HS-5 (cell line): ENCODE measurements around the gene MERTK.
A peak's percentile ranks its signal among the peaks of the same experiment; 100 is the strongest.
"Not testable (repeated sequence)": the region's sequence is repeated elsewhere in the genome, so short reads cannot be mapped to it uniquely, and the experiment has no call there.

Experiments used
- DNase-seq: peaks from one replicate; pipeline ENCODE4 v3.0.0-alpha.2; 2012; ENCODE audit warnings: low read depth

MERTK gene

DNA sequence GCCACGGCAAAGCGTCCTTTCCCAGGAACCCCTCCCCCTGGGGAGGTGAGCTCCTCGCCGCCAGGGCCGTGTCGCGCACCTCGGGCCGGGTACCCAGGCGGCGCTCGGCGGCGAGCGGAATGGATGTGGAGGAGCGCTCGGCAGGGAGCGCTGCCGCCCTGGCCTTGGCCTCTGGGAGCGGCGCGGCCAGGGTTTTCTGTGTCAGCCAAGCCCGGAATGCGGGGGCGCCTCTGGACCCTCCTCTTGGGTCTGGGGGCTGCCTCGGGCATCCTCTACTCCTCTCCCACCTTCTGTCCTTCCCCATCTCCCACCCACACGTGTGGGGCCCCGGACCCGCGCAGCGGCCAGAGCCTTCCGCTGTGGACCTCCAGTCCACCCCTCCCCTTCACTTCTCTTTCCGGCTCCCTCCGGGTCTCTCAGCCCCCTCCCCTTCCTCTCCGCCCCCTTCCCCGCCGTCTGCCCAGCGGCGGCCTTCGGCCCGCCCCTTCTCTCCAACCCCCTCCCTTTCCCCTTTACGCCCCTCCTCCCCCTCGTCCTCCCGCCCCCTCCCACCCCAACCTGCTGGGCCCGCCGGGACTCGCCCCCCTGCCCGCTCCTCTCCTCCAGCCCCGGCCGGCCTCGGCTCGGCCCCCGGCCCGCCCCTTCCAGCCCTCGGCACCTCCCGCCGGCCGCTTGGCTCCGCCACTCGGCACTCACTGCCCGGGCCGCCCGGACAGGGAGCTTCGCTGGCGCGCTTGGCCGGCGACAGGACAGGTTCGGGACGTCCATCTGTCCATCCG, at the start of gene MERTK:
Gene MERTK (plus strand): TSS at position 684 of the 779 bp plus-strand sequence. CDS start 129 bp downstream, outside the sequence.
- DNase-seq = no peak

DNA sequence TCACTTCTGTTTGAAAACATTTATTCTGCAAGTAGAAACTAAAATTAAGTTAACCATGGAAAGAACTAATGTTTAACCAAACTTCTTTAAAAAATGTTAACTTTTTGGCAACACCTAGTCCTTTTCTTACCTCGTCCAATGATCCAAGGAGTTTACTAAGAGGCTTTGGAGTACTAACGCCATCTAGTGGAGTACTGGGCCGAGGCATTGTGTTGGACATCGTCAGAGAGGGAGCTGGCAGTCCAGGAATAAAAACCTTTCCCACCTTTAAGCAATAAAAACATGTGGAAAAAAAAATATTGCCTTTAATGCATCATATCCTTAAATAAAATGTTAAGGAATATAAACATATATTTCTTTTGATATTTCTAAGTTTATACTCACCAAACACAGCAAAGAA, 47.8 kb upstream of the MERTK start:
- not testable (repeated sequence) for DNase-seq

DNA sequence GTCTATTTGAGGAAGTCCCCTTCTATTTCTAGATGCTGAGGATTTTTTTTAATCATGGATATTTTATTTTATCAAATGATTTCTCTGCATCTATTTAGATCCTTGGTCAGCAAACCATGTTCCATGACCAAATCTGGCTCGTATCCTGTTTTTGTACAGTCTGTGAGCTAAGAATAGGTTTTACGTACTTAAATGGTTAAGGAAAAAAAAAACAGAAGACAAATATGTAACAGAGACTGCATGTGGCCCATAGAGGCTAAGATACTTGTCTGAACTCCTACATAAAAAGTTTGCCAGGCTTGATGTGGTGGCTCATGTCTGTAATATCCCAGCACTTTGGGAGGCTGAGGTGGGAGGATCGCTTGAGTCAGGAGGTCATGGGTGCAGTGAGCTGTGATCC, 45.9 kb upstream of the MERTK start:
- not testable (repeated sequence) for DNase-seq

DNA sequence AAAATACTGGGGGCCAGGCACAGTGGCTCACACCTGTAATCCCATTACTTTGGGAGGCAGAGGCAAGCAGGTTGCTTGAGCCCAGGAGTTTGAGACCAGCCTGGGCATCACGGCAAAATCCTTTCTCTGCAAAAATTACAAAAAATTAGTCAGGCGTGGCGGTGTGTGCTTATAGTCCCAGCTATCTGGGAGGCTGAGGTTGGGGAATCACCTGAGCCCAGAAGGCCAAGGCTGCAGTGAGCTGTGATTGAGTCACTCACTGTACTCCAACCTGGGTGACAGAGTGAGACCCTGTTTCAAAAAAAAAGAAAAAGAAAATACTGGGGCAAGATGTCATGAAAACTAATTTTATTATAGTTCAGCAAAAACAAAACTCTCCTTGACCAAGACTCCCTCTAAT, 38.4 kb upstream of the MERTK start:
- DNase-seq = not testable (repeated sequence)

DNA sequence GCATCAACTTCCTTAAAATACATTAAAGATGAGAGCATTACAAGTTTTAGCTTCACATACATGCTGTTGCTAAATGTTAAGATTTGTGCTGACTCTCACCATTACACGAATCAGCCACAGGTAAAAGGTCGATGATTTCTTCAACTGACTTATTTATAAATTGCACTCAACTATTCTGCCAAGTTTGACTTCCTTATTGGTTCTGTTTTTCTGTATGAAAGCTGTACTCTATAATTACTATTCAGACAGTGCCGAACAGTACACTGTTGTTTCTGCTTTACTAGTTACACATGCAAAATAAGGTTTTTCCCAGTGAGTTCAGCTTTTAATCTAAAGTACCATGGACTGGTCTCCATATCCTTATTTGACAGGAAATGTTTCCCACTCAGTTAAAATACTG, 33.3 kb upstream of the MERTK start:
- not testable (repeated sequence) for DNase-seq

DNA sequence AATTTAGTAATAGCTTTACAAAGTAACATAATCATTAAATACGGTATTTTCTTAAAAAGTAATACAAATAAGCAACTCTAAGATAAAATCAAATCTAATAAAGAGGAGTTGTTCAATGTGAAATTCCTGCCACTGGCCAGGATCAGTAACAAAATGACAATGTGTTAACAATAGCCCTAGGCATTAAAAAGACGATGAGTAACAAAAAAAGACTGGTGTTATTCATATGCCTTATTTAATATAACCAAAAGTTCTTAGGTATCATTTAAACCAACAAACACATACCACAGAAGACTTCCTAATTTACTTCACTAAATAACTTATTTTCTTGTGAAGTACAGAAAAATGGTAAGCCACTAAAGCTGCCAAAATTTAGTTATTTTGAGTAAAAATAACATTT, 25.6 kb upstream of the MERTK start:
- not testable (repeated sequence) for DNase-seq

DNA sequence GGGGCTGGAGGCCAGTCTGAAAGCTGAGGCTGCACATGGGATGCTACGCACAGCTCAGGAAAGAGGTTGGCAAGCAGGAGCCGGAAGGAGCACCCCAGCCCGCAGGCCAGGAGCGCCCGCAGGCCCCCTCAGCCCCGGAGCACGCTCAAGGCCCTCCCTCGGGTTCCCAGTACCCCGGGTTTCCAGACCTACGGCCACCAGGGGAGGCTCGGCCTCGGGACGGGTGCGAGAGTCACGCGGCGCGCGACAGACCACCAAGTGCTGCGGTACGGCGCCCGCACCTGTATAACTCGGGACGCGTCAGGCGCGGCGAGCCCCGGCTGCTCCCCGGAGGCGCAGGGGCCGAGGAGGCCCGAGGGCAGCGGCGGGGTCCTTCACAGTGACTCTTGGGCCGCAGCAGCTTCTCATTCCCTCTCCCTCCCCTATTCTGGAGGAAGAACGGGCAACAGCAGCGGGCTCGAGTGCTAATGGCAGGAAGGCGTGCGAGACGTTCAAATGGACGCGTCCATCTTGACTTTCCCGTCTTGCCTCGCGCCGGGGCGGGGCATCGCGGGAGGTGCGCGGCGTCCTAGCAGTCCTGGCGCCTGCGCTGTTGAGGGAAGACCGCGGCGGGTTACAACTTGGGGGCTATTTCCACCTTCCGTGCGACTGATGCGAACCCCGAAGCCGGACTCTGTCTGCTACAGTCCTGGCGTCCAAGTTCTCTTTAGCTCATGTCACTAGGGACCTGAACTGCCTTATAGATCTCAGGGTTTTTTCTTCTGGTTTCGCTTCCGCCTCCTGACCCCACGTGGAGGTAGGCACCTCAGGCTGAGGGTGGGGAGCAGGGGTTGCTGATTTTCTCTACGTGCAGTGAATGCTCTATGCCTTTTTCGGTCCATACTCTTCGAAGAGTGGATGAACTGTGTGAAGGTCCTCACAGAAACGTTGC, 14.5 kb upstream of the MERTK start, which contains the start of gene ANAPC1:
Gene ANAPC1 (minus strand): TSS at position 533 of the 931 bp plus-strand sequence. CDS start 3,368 bp downstream, outside the sequence.
- DNase-seq = peak; percentile 63

DNA sequence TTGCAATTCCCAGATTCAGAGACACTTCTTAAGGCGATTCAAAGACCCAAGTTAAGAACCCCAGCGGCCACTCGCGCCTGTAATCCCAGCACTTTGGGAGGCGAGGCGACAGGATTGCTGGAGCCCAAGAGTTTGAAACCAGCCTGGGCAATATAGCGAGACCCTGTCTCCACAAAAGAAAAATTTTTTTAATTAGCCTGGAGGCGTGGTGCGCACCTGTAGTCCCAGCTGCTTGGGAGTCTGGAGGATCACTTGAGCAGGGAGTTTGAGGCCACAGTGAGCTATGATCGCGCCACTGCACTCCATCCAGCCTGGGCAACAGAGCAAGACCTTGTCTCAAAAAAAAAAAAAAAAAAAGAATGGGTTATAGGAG, 13.8 kb upstream of the MERTK start:
- no peak for DNase-seq

DNA sequence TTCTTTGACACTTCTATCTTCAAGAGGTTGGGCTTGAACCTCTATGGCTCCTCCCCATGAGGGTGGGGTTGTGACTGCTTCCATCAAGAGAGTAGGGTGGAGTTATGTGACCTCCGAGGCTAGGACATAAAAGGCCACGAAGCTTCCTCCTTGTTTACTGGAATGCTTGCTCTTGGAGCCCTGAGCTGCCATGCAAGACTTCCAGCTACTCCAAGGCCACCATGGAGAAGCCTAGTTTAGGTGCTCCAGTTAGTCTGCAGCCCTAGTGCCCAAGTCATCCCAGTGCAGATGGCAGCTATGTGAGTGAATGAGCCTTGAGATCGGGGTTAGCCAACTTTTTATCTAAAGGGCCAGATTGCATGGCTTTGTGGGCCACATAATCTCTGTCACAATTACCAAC, 2.4 kb upstream of the MERTK start:
- DNase-seq = no peak

DNA sequence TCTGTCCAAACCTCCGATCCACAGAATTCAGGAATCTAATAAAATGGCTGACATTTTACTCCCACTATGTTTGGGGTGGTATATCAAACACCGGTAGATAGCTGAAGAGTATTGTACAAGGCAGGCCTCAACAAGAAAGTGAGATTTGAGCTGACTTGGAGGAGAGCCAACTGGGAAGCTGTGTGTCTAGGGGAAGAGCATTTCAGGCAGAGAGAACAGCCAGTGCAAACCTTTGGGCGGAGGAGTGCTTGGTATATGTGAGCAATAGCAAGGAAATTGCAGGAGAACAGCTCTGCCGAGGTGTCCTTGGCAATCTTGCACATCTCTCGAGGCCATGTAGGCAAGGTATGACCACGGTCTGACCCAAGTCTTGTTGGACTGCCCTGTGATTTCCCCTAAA, 1.8 kb upstream of the MERTK start:
- DNase-seq = no peak

DNA sequence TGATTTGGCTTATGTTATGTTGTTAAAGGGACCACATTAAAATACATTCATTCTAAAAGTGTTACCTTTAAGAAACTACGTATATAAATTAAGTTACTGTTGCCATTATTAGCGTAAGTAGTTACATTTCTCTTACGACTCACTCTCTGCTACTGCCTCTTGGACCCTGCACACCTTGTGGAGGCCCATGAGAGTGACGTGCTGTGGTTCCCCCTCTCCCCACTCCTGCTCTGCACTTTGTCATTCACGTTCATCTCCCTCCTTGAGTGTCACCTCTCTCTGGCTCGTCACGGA, 830 bp upstream of the MERTK start:
- DNase-seq = no peak

DNA sequence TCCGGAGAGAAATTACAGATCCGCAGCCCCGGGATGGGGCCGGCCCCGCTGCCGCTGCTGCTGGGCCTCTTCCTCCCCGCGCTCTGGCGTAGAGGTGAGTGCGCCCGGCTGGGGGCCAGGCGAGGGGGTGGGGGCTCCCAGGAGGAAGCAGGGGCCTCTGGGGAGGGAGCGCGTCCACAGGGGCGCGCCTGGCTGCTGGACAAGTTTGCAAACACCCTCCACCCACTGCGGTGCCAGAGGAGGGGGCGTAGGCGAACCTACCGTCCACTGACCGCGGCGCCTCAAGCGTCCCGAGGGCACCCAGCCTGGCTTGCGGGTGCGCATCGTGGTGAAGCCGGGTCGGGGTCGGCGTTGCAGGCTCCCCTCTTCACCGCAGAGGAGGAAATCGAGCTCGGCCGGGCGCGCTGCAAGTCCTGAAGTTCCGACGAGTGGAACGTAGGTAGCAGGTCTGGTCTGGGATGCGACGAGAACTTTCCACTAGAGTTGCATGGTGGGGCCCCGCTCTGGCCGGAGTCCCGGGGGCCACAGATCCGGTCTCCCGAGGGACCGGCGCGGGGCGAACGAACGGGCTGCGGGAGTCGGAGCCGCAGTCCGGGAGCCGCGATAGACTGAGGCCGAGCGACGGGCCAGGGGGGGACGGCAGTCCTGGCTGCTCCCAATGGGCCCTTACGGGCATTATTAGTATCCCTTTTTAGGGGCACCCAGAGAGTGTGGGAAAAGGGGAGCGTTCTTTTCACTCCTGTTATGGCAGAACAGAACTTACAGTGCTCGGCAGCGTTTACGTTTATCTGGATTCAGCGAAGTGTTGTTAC, 502 bp downstream of the MERTK start:
- no peak for DNase-seq

DNA sequence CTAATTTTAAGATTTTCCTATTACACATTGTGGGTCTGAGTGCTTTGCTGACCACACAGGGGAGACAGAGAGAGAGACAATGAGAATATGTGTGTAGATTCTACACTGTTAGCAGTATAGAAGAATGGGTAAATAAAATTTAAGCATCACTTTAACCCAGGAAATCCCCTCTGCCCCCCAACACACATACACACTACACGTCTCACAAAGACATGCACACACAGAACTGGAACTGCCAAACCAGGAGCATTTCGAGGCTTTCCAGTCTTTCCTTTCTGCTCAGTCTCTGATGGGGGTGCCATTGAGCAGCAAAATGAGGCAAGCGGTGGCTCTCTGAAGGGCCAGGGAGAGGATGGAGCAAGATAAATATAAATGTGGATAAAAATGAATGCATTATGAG, 2.5 kb downstream of the MERTK start:
- no peak for DNase-seq

DNA sequence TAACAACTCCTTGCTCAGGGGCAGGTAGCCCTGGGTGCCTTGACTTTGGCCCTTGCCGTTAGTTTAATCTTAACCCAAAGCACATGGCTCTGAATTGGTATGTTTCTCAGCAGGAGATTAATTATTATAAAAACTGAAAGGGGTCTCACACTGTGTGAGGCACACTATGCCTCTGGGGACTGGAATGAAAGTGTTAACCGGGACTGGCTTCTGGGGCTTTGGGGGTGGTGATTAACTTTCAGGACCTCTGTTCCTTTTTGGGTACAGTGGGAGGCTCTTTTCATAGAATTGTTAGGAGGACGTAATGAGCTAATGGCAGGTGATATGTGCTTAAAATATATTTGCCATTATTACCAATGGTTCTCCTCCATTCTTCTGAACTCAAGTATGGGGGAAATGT, 5.1 kb downstream of the MERTK start:
- DNase-seq = no peak

DNA sequence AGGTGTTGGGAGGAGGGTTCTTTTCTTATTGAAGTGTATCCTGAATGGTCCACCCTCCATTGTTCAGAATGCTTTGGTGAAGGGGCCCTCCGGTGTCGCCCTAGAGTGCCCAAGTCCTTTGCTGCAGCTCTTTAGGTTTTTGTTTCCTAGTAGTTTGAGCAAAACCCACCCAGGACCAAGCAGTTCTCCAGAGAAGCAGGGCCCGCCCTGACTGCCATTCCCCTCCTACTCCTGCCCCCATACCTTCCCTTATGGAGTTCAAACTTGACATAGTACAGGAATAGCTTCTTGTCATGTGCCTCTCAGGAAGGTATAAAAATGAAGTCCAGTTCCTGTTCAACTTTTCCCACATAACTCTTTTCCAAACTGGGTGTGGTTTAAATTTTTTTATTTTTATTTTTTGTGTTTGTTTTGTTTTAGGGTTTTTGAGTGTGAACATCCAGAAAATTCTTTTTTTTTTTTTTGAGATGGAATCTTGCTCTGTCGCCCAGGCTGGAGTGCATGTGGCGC, 5.6 kb downstream of the MERTK start:
- no peak for DNase-seq

DNA sequence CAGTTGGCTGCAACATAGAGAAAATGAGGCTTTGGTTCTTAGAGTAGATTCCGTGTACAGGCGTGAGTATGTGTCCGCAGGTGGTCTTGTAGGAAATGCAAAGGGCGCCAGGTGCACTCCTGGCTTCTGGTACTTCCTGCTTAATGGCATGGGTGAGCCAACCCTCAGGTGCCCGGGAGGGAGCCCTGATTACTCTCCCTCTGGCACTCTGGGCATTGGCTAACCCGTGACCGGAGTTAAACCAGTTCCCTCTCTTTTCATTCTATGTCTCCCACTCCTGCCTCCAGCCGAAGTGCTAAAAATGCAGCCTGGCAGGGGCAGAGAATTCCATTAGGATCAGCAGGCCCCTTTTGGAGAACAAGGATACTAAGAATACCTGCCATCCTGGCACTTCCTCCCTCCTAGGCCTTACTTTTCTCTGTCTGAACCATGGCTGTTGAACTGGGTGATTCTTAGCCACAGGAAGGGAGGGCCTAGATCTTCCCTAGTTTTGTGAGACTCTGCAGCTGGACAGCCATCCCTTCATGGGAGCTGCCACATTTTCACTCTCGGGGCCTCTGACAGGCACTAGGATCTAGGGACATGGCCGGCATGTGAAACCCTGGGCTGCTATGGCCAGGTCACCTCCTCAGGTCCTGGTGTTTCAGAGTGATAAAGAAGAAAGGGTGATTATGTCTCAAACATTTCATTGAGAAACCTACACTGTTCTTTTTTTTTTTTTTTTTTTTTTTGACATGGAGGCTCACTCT, 6.5 kb downstream of the MERTK start:
- no peak for DNase-seq

DNA sequence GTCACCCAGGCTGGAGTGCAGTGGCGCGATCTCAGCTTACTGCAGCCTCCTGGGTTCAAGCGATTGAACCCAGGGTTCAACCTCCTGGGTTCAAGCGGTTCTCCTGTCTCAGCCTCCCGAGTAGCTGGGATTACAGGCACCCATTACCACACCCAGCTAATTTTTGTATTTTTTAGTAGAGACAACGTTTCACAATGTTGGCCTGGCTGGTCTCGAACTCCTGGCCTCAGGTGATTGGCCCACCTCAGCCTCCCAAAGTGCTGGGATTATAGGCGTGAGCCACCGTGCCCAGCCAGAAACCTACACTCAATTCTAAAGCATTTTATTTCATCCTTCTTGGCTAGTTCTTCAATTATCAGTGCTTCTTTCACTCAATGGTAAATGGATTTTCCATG, 7.1 kb downstream of the MERTK start:
- DNase-seq = not testable (repeated sequence)

DNA sequence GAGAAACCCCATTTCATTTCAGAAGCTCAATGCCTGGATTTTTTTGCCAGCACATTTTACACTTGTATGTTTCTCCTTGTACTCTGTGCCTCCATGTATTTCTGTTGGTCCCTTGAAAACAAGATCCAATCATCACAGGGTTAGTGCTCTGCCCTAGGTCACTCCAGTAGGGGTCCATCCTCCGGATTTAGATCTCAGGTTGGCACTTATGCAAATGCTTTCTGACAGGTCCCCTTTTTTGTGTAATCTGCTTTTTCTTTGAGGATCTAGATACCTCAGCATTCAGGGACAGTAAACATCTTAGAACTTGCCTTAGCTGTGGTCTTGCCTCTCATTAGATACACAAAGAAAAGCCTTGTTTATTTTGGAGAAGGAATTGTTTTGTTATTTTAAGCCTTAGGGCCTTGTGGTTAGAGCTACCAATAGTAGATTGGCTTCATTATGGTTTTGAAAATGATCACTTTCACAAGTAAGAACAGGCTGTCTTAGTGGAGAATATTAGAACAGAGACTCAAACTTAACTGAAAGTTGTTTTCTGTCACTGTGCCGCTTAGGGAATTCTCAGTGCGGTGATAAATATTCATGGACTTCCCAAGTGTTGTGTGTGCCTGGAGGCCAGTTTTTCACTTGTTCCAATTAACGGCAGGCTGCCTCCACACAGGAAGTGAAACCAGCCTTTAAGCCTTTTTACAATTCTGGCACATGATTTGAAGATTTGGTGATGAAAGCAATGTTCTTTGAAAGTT, 7.8 kb downstream of the MERTK start:
- no peak for DNase-seq

DNA sequence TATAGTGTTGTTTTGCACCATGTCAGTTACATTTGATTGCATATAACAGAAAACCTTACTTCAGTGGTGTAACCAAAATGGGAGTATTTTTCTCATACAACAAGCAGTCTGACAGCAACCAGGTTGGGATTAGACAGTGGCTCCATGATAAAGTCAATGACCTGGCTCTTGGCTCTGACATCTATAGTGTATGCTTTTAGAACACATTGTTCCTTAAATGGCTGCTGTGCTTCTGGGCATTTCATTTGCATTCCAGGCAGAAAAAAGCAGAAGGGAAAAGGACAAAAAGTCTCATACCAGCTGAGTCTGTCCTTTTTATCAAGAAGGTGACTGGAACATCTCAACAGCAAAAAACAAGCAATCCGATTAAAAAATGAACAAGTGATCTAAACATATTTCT, 10.2 kb downstream of the MERTK start:
- no peak for DNase-seq

DNA sequence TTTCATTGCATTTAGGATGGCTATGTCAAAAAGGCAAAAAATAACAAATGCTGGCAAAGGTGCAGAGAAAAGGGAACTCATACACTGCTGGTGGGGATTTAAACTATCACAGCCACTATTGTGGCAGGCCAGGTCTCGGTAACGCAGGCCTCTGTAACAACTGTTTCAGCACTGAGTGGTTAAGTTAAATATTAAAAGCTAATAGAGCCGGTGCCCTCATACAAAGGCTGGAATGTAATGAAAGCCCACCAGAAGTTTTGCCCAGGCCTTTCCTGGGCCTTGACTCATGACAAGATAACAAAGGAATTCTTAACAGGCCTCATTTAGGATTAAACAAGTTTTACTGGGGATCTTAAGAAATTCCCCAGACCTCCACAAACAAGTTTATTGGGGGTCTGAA, 10.7 kb downstream of the MERTK start:
- no peak for DNase-seq

DNA sequence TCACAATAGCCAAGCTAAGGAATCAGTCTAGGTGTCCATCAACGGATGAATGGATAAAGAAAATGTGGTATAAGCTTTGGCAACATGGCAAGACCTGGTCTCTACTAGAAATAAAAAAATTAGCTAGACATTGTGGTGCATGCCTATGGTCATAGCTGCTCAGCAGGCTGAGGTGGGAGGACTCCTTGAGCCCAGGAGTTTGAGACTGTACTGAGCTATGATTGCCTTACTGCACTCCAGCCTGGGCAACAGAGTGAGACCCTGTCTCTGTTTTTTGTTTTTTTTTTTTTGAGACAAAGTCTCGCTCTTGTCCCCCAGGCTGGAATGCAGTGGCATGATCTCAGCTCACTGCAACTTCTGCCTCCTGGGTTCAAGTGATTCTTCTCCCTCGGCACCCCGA, 11.6 kb downstream of the MERTK start:
- not testable (repeated sequence) for DNase-seq
